OCI-LY7 (cell line): ENCODE data around the gene TCF25. TPM values are rescaled to one million over a fixed set of nuclear protein-coding genes. Genes with fewer than 3 reads are reported as not detected.

Source experiments
- BruUV-seq: library from RNA; stranded (reverse); fragments of 400-500 nt; replicated peaks from 2 replicates; lab custom pipeline; 2021; lab: Mats Ljungman, UMichigan
- CTCF ChIA-PET: fragments of 300-600 bp; sonication (Branson Sonifier 250); formaldehyde crosslinking; loops from one replicate; lab custom pipeline; 2022; ENCODE audit warnings: antibody characterized with exemption; ENCODE audit not compliant: unreplicated experiment; lab: Charles Lee
- POLR2A ChIA-PET: fragments of 300-600 bp; sonication (Branson Sonifier 250); formaldehyde crosslinking; loops from one replicate; lab custom pipeline; 2022; ENCODE audit warnings: antibody characterized with exemption; lab: Charles Lee
- DNase-seq: peaks from one replicate; pipeline ENCODE4 v3.0.0-alpha.2; 2015; ENCODE audit warnings: low spot score
- H2AFZ ChIP-seq: fragments of 200-600 bp; sonication (generic), shearing (Covaris generic); 2 replicates; pipeline ENCODE4 v1.6.1; 2014; ENCODE audit warnings: mild to moderate bottlenecking, antibody characterized with exemption, low read length, moderate library complexity
- H3K27ac ChIP-seq: fragments of 200-600 bp; sonication (generic); 2 replicates; pipeline ENCODE4 v1.5.1; 2014; ENCODE audit warnings: mixed run types, low read depth, mild to moderate bottlenecking, moderate library complexity, low read length, inconsistent platforms; ENCODE audit not compliant: poor library complexity, severe bottlenecking
- H3K36me3 ChIP-seq: fragments of 200-600 bp; sonication (generic); 2 replicates; pipeline ENCODE4 v1.6.1; 2014; ENCODE audit warnings: mild to moderate bottlenecking, antibody characterized with exemption, low read length, moderate library complexity, mixed read lengths; ENCODE audit not compliant: insufficient read depth
- H3K4me1 ChIP-seq: fragments of 200-600 bp; sonication (generic); 2 replicates; pipeline ENCODE4 v1.5.1; 2014; ENCODE audit warnings: mild to moderate bottlenecking, low read length; ENCODE audit not compliant: insufficient read depth, poor library complexity, severe bottlenecking
- H3K4me2 ChIP-seq: fragments of 200-600 bp; sonication (generic); 2 replicates; pipeline ENCODE4 v1.6.1; 2014; ENCODE audit warnings: mild to moderate bottlenecking, low read length
- H3K4me3 ChIP-seq: fragments of 200-600 bp; sonication (generic); 2 replicates; pipeline ENCODE4 v1.5.1; 2014; ENCODE audit warnings: mild to moderate bottlenecking, low read depth, low read length; ENCODE audit not compliant: poor library complexity, severe bottlenecking
- H3K79me2 ChIP-seq: fragments of 200-600 bp; sonication (generic); 2 replicates; pipeline ENCODE4 v1.6.1; 2016; ENCODE audit warnings: low read depth, mild to moderate bottlenecking, low read length, moderate library complexity, mixed read lengths; ENCODE audit not compliant: insufficient read depth
- H3K9me2 ChIP-seq: fragments of 200-600 bp; sonication (generic); 2 replicates; pipeline ENCODE4 v1.6.1; 2016; ENCODE audit warnings: mild to moderate bottlenecking, low read length, mixed read lengths; ENCODE audit not compliant: insufficient read depth
- H3K9me3 ChIP-seq: fragments of 200-600 bp; sonication (generic); 2 replicates; pipeline ENCODE4 v1.6.1; 2014; ENCODE audit warnings: mild to moderate bottlenecking, mixed run types, low read length, mixed read lengths
- H4K20me1 ChIP-seq: fragments of 200-600 bp; sonication (generic); 2 replicates; pipeline ENCODE4 v1.6.1; 2014; ENCODE audit warnings: mild to moderate bottlenecking, antibody characterized with exemption, low read length, moderate library complexity, mixed read lengths; ENCODE audit not compliant: insufficient read depth
- EZH2phosphoT487 ChIP-seq: fragments of 200-600 bp; sonication (generic); IDR thresholded peaks from 2 replicates; pipeline ENCODE4 v1.6.1; 2018; ENCODE audit warnings: low read depth, borderline replicate concordance, mild to moderate bottlenecking, mixed run types, antibody characterized with exemption, low read length, moderate library complexity, mixed read lengths
- intact Hi-C: fragments of 100-400 bp; cut with micrococcal nuclease; formaldehyde crosslinking; loops from one replicate; pipeline ENCODE4 v1.10.0; 2022; ENCODE audit not compliant: unreplicated experiment
- total RNA-seq, 2 experiments: library from RNA; depleted of rRNA in 1 of 2; stranded (reverse); fragments of >200 nt in 1 of 2; shearing (Covaris generic) in 1 of 2; gene quantifications; 2 replicates each; pipeline ENCODE4 v1.2.3, GENCODE V29; 2014 to 2022
- TF ChIP-seq, protein P1 (sequence below): fragments of 200-600 bp; sonication (generic); conservative IDR thresholded peaks from 2 replicates; pipeline ENCODE4 v1.5.1; 2014; ENCODE audit warnings: mild to moderate bottlenecking, antibody characterized with exemption, low read length, moderate library complexity, mixed read lengths

The TCF25 gene
- total RNA-seq, 2 experiments from 2014 or later = 141 to 255 TPM

DNA sequence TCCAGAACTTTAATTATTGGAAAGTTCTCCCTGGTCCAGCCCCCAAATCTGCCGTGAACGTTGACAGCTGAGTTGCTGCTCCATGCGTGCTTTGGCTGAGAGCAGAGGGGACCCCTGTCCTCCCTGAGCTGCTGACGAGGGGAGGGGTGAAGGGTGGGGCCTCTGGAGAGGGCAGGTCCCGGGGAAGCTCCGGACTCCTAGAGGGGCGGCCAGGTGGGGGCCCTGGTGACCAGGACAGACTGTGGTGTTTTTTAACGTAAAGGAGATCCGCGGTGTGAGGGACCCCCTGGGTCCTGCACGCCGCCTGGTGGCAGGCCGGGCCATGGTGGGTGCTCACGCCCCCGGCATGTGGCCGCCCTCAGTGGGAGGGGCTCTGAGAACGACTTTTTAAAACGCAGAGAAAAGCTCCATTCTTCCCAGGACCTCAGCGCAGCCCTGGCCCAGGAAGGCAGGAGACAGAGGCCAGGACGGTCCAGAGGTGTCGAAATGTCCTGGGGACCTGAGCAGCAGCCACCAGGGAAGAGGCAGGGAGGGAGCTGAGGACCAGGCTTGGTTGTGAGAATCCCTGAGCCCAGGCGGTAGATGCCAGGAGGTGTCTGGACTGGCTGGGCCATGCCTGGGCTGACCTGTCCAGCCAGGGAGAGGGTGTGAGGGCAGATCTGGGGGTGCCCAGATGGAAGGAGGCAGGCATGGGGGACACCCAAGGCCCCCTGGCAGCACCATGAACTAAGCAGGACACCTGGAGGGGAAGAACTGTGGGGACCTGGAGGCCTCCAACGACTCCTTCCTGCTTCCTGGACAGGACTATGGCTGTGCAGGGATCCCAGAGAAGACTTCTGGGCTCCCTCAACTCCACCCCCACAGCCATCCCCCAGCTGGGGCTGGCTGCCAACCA is 45.3 kb downstream of the TCF25 start, which contains the start of gene MC1R:
MC1R (plus strand) TSS at position 410 of the 895 bp plus-strand sequence; CDS start at position 807, 397 bp downstream.
- intact Hi-C loops = loop anchor here (2.0 to 10.0 kb wide), 3 partner anchors 104 to 218 kb away; partner anchors contain the start of genes FANCA, SPATA2L, VPS9D1 and ZNF276
- H3K9me2 ChIP-seq = no peaks in the 10 kb centered on the region
- BruUV-seq = no TSS peak
- ChIA-PET POLR2A (interaction anchor here (0.5 to 1.3 kb wide), 6 partner anchors 22 to 350 kb away, joined by 3 to 7 read pairs (median 5); partner anchors contain the start of gene TCF25), CTCF (interaction anchor here (0.6 to 0.9 kb wide), 3 partner anchors 12 to 218 kb away, joined by 3 to 4 read pairs (median 3); no protein-coding TSS in a partner anchor)
- peaks cover 17% of the 10 kb centered on the region for H3K36me3 ChIP-seq
- H3K4me3 ChIP-seq = peak within 1 kb of the TSS; percentile 58
- H3K27ac ChIP-seq = peak within 1 kb of the TSS; percentile 90
- TF ChIP-seq, protein P1, sequence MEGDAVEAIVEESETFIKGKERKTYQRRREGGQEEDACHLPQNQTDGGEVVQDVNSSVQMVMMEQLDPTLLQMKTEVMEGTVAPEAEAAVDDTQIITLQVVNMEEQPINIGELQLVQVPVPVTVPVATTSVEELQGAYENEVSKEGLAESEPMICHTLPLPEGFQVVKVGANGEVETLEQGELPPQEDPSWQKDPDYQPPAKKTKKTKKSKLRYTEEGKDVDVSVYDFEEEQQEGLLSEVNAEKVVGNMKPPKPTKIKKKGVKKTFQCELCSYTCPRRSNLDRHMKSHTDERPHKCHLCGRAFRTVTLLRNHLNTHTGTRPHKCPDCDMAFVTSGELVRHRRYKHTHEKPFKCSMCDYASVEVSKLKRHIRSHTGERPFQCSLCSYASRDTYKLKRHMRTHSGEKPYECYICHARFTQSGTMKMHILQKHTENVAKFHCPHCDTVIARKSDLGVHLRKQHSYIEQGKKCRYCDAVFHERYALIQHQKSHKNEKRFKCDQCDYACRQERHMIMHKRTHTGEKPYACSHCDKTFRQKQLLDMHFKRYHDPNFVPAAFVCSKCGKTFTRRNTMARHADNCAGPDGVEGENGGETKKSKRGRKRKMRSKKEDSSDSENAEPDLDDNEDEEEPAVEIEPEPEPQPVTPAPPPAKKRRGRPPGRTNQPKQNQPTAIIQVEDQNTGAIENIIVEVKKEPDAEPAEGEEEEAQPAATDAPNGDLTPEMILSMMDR = peak; percentile 87
- no peak for TF ChIP-seq EZH2phosphoT487
- H3K9me3 ChIP-seq = no peaks in the 10 kb centered on the region
- peaks cover 5% of the 10 kb centered on the region for H3K79me2 ChIP-seq
- H3K4me2 ChIP-seq = peak within 1 kb of the TSS; percentile 84
- peaks cover 52% of the 10 kb centered on the region for H3K4me1 ChIP-seq
- peak; percentile 87 for DNase-seq
- 0 out of 2 replicates have a peak, but pooled peaks cover under 1% of the 10 kb centered on the region for H4K20me1 ChIP-seq
- H2AFZ ChIP-seq = peak within 1 kb of the TSS; percentile 42; the same call in 1 of the 2 replicates

DNA sequence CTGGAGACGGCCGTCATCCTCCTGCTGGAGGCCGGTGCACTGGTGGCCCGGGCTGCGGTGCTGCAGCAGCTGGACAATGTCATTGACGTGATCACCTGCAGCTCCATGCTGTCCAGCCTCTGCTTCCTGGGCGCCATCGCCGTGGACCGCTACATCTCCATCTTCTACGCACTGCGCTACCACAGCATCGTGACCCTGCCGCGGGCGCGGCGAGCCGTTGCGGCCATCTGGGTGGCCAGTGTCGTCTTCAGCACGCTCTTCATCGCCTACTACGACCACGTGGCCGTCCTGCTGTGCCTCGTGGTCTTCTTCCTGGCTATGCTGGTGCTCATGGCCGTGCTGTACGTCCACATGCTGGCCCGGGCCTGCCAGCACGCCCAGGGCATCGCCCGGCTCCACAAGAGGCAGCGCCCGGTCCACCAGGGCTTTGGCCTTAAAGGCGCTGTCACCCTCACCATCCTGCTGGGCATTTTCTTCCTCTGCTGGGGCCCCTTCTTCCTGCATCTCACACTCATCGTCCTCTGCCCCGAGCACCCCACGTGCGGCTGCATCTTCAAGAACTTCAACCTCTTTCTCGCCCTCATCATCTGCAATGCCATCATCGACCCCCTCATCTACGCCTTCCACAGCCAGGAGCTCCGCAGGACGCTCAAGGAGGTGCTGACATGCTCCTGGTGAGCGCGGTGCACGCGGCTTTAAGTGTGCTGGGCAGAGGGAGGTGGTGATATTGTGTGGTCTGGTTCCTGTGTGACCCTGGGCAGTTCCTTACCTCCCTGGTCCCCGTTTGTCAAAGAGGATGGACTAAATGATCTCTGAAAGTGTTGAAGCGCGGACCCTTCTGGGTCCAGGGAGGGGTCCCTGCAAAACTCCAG is 46.4 kb downstream of the TCF25 start:
- no TSS peak for BruUV-seq
- intact Hi-C loops = loop anchor here (2.0 to 10.0 kb wide), 4 partner anchors 105 to 219 kb away; partner anchors contain the start of genes FANCA, PRDM7, SPATA2L and VPS9D1
- Histone ChIP-seq H3K36me3 (peaks cover 12% of the 10 kb centered on the region), H2AFZ (no peak overlapping the region), H3K9me2 (no peaks in the 10 kb centered on the region), H3K4me2 (peak overlapping the region; percentile 89), H3K79me2 (peaks cover 15% of the 10 kb centered on the region), H3K4me1 (peaks cover 55% of the 10 kb centered on the region), H3K27ac (no peak overlapping the region), H3K9me3 (no peaks in the 10 kb centered on the region), H4K20me1 (0 out of 2 replicates have a peak, but pooled peaks cover 3% of the 10 kb centered on the region), H3K4me3 (no peak overlapping the region)
- DNase-seq = no peak
- ChIA-PET CTCF (no interaction called here), POLR2A (no interaction called here)
- TF ChIP-seq EZH2phosphoT487 = no peak
- TF ChIP-seq, protein P1 = no peak
